HuH-7.5 (cell line): ENCODE measurements around the gene ERBB4.

ENCODE experiments used
- DNase-seq: peaks from one replicate; pipeline ENCODE4 v3.0.0; 2011; ENCODE audit warnings: low spot score

ERBB4 gene

GRCh38 chr2:211900000-211900399 lies 638.6 kb downstream of the ERBB4 start:
- DNase-seq = no peak

- no peak for DNase-seq
These were observed 639.9 kb downstream of the ERBB4 start for GRCh38 chr2:211898702-211899101.

- no peak for DNase-seq
These were observed 657.2 kb downstream of the ERBB4 start for GRCh38 chr2:211881449-211881848.

DNA sequence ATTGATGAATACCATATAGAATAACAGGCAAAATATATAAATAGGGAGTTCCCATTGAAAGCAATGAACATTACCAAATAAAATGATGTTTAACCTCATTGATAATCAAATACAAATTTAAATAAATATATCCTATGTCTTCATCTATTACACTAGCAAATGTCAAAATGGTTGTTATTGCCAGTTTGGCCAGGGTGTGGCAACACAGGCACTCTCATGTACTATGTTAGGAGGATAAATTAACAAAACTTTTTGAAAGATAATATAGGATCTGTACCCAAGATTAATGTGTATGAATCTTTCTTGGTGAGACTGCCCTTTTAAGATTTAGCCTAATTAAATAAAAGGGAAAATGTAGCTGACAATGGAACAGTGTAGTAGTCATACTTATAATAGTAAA lies 659.3 kb downstream of the ERBB4 start:
- DNase-seq = no peak

GRCh38 chr2:211877061-211877460 lies 661.5 kb downstream of the ERBB4 start:
- DNase-seq = no peak

- DNase-seq = no peak
These were observed 663.1 kb downstream of the ERBB4 start for GRCh38 chr2:211875488-211875887.

GRCh38 chr2:211868996-211869533 lies 669.5 kb downstream of the ERBB4 start:
- DNase-seq = no peak

DNA sequence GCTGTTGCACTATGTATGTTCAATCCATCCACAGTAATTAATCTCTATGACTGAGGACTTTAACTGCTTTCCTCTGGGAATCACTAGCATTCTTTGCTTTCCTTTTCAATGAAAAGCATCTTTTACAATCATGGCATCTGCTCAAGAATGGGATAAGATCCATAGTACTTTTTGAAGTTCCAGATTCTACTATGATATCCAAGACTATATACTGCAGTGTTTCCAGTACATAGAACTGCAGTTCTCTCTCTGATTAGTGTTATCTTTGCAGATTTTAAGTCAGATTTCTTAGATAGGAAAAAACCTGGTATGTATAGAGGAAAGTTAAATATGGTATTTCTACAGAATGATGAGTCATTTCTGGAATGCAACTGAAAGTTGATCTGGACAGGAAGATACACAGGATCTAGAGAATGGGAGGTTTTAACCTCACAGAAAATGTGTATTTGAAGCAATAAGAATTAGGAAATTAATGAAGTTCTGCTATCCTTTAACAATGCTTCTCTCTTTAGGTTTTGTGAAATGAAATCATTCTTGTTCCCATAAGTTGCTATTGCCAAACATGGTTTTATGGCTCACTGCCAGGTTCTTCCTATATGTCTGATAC lies 670.7 kb downstream of the ERBB4 start:
- no peak for DNase-seq

GRCh38 chr2:211864328-211864727 lies 674.3 kb downstream of the ERBB4 start:
- DNase-seq = no peak

GRCh38 chr2:211860224-211860623 lies 678.4 kb downstream of the ERBB4 start:
- DNase-seq = no peak

DNA sequence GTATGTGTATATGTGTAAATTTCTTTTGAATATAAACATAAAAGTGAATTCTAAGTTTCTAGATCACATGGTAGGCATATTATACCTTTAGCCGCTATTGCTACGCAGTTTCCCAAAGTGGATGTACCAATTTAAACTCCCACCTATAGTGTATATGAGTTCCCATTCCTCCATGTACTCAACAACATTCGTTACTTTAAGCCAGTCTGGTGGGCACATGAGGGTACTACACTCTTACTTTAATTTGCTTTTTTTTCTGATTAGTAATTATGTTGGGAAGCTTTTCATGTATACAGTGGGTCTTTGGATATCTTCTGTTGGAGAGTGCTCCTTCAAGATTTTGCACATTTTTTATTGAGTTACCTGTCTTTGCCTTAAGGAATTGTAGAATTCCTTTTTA lies 683.8 kb downstream of the ERBB4 start:
- no peak for DNase-seq

DNA sequence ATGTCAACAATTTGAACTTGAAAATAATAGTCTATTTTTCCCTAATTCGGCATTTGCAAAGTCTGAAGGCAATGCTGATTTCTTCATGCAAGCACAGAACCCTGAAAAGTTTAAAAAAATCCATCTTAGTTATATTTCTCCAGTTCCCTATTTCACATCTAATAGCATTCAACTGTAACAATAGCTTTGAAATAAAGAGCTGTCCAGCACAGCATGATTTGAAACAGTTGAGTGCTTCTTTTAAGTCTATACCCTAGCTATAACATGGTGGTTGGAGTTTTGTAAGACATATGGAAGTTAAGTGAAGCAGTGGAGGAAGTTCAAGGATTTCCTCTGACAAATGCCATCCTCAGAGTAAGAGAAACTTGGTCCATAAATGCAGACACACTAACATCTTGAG lies 691.9 kb downstream of the ERBB4 start:
- no peak for DNase-seq

DNA sequence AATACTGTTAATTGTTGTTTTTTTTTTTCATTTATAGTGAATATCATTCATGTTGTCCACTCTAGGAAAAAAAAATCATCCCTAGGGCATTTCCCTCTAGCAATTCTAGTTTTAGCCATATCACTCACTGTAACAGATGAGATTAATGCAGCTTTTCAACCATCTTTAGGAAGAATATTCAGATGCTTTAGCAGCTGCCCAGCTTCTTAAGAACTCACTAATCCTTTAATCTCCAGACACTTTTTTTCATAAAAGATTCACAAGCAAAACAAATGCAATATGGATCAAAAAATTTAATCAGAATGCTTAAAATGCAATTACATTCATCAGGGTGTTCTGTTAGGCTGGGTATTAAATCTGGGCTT lies 692.6 kb downstream of the ERBB4 start:
- DNase-seq = no peak

DNA sequence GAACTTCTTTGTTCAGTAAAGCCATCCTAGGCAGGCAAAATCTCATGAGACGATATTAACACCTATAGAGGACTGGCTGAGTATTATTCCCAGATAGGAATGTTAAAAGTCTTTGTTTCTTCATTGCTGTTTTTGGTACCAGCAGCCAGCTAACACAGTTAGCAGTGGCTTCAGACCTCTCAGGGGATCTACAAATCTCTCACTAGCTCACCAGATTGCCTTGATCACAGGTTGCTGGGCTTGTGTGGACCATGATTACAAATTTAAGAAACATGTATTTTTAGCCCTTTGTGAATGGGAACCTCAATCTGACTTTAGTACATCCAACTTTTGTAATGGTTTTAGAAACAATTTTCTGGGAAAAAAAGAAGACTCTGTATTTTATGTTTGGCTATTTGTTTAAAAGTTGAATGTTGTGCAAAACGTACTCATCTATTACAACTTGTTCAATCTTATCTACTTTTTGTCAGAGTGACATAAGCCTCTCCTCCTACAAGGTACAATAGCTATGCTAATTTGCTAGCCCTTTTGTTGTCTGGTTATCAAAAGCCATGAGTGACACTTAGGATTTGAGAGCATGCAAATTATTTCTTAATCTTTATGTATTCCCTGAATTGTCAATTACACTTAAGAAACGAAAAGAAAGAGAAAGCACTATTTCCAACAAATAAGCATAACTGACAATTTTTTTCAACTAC lies 693.1 kb downstream of the ERBB4 start:
- DNase-seq = no peak

GRCh38 chr2:211837706-211838105 lies 700.9 kb downstream of the ERBB4 start:
- no peak for DNase-seq

GRCh38 chr2:211837206-211837605 lies 701.4 kb downstream of the ERBB4 start:
- DNase-seq = no peak

GRCh38 chr2:211836409-211836808 lies 702.2 kb downstream of the ERBB4 start:
- DNase-seq = no peak

DNA sequence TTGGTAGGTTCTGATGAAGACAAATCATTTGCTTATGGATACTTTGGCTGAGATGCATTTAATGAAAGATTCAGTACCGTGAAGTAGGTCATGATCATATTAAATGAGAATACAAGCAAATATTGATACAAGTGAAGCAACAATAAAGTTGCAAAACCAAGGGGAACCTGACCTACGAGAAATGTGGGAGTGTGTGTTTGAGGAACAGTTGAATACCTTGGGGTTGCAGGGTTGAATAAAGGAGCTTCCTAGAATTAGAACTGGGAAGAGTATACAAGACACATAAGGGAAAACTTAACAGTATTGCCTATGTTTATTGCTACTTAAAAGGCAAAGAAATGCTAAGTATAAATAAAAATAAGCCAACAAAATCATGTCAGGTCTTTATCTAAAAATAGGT lies 702.9 kb downstream of the ERBB4 start:
- no peak for DNase-seq

GRCh38 chr2:211833582-211834279 lies 704.9 kb downstream of the ERBB4 start:
- no peak for DNase-seq

DNA sequence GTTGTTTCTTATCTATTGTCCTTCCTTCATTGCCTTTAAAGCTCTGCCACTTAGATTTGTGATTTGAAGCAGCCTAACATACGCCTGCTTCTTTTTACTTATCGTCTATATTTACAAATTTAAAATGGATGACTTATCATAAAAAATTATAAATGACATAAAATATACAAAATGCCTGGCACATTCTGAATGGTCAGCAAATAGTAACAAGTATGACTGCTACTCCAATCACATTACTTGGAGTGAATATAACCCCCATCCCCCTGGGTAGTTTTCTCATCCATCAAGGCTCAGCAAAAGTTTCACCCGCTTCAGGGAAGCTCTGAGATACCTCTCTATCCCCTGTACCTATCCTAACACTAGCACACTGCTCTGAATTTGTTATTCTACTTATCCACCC lies 708.9 kb downstream of the ERBB4 start:
- DNase-seq = no peak

DNA sequence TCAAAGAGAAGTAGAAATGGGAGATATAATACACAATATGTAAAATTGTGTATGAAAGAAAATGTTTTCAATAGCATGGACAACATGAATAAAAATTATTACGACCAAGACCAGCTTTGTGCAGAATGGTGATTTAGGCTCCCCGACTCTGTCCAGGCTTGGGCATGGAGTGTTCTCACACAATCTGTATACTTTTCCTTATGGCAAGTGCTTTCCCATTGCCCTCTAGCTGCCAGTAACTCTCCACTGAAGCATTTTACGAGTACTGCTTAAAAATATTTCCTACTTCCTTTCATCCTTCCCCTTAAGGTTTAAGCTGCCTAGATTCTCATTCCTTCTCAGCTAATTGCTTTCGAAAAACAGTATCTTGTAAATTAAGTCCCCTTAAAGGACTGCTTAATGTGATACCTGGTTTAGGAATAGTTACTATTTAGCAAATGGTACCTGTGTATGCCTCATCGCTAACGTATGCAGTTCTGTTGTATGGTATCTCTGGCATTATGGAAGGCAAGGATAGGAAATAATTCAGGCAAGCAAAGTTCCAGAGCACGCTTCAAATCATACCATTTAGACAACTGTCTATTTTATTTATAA lies 714.6 kb downstream of the ERBB4 start:
- no peak for DNase-seq

DNA sequence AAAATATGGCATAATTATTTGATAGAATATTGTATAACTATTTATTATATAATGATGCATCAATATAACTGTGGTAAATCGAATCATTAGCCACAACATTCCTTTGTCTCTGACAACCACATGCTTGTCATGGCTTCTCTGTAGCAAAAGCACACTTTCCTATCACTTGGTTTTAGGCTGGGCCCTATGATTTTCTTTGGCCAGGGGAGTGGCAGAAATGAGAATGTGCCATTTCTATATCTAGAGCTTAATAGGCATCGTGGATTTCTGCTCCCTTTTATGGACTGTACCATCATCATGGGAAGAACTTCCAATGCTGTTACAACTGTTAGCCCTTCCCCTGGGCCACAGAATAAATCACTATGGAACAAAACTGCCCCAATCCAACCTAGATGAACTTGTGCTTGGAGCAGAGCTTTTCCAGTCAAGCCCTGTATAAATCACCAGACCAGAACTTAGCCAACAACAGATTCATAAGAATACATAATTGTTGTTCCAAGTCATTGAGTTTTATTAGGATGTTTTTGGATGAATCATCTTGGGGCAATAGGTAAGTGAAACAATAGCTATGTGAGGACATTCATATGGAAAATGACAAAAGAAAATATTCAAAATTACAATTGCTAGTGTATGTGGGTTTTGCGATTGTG lies 715.8 kb downstream of the ERBB4 start:
- no peak for DNase-seq
